T-helper 2 cell treated with Interferon-gamma antibody and Interleukin-4, amounts not matched to agents 100 ng/mL and 5 ng/mL, for 36 hours (primary cell): Measurements from ENCODE around the gene STARD9. TPM values are rescaled to one million over a fixed set of nuclear protein-coding genes. Genes with fewer than 3 reads are reported as not detected.
"Not testable (repeated sequence)": the region's sequence is repeated elsewhere in the genome, so short reads cannot be mapped to it uniquely, and the experiment has no call there.

Experiments used
- intact Hi-C: fragments of 100-400 bp; cut with micrococcal nuclease; formaldehyde crosslinking; loops from one replicate; pipeline ENCODE4 v1.15.1; 2023
- total RNA-seq: library from RNA; stranded (reverse); gene quantifications from 2 replicates; pipeline ENCODE4 v1.2.3, GENCODE V29; 2022

The STARD9 gene
- total RNA-seq, 1 donor from 2014 or later: 11.7 TPM

DNA sequence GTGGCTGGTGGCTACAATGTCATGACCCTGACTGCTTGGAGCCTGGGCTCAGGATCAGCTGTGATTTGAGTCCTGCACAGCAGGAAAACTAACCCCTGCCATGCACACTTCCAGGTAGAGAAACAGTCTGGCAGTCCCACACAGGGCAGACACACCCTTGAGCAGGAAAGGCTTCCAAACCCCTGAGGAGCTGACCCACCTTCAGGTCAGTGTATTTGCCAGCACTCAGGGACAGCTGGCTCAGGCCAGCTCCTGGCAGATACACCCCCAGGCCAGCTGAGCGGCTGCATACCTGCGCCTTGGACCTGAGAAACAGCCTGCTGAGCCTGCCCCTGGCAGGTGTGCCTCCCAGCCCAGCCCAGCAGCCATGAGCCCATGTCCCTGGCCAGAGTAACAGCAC, 183.7 kb downstream of the STARD9 start:
- intact Hi-C loops: no loop called here

DNA sequence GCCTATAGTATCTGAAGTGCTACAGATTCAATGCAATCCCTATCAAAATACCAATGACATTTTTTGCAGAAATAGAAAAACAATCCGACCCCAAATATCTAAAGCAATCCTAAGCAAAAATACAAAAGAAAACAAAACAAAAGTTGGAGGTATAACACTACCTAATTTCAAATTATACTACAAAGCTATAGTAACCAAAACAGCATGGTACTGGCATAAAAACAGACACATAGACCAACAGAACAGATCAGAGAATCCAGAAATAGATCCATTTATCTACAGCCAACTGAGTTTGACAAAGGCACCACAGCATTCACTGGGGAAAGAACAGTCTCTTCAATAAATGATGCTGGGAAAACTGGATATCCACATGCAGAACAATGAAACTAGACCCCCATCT, 185.4 kb downstream of the STARD9 start:
- intact Hi-C loops: no loop called here

DNA sequence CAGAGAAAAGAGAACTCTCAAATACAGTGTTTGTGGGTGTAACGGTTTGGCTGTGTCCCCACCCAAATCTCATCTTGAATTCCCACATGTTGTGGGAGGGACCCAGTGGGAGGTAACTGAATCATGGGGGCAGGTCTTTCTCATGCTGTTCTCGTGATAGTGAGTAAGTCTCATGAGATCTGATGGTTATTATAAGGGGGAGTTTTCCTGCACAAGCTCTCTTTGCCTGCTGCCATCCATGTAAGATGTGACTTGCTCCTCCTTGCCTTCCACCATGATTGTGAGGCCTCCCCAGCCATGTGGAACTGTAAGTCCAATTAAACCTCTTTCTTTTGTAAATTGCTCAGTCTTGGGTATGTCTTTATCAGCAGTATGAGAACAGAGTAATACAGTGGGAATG, 186.4 kb downstream of the STARD9 start:
- intact Hi-C loops: not testable (repeated sequence)

DNA sequence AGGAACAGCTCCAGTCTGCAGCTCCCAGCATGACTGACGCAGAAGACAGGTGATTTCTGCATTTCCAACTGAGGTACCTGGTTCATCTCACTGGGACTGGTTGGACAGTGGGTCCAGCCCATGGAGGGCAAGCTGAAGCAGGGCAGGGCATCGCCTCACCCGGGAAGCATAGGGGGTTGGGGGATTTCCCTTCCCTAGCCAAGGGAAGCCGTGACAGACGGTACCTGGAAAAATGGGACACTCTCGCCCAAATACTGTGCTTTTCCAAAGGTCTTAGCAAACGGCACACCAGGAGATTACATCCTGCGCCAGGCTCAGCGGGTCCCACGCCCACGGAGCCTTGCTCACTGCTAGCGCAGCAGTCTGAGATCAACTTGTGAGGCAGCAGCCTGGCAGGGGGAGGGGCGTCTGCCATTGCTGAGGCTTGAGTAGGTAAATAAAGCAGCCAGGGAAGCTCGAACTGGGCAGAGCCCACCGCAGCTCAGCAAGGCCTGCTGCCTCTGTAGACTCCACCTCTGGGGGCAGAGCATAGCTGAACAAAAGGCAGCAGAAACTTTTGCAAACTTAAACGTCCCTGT, 188.8 kb downstream of the STARD9 start:
- intact Hi-C loops: not testable (repeated sequence)

DNA sequence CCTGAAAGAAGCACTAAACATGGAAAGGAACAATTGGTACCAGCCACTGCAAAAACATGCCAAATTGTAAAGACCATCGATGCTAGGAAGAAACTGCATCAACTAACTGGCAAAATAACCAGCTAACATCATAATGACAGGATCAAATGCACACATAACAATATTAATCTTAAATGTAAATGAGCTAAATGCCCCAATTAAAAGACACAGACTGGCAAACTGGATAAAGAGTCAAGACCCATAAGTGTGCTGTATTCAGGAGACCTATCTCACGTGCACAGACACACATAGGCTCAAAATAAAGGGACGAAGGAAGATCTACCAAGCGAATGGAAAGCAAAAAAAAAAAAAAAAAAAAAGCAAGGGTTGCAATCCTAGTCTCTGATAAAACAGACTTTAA, 190.7 kb downstream of the STARD9 start:
- intact Hi-C loops: not testable (repeated sequence)

Other genes starting within 250 kb of the STARD9 start
- 3.1 and 4.7 TPM in 2 replicates for gene CAPN3, start 216.1 kb upstream of the STARD9 start, total RNA-seq
- gene ZNF106, start 84.5 kb upstream of the STARD9 start, total RNA-seq: 45.1 and 49.6 TPM in 2 replicates
- 58.6 and 62.3 TPM in 2 replicates for gene SNAP23, start 80.0 kb upstream of the STARD9 start, total RNA-seq
- gene LRRC57, start 26.8 kb upstream of the STARD9 start, total RNA-seq: 22.4 and 24.3 TPM in 2 replicates
- 42.1 and 45.1 TPM in 2 replicates for gene HAUS2, start 26.8 kb upstream of the STARD9 start, total RNA-seq
- gene CDAN1, start 161.5 kb downstream of the STARD9 start, total RNA-seq: 21.7 and 27.6 TPM in 2 replicates